GM21367 (cell line): ENCODE results near the gene CCDC13.

Experiments
- ATAC-seq: cut with Tn5 transposase; IDR thresholded peaks from one replicate; pipeline ENCODE4 v1.9.1; 2021; ENCODE audit not compliant: unreplicated experiment

Gene CCDC13

DNA sequence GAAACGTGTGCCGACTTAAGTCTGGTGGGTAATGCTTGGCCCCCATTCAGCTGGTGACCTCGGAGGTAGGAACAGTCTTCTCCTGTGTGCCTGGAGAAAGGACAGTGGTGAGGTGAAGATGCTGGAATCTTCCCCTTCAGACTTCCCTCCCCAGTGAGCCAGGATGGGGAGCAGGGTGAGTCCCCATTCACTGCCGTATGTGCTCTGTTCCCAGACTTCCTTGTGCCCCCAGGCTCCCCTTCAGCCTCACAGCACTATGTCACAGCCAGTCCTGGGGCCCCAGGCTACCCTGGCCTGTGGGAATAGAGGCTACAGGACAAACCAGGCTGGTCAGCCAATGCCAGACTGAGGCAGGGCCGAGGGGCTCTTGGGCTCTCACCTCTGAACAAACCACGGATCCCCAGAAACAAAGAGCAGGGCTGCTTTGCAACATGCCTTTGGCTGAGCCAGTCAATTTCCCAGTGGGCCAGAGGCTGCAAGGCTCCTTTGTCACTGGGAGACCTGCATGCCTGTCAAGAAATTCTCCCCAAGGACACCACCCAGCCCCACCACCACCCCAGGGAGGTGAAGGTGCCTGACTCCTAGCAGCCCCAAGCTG, 38.7 kb downstream of the CCDC13 start:
- no peak for ATAC-seq

- ATAC-seq = no peak
Measured at GRCh38 chr3:42733501-42734262, 39.4 kb downstream of the CCDC13 start.

- no peak for ATAC-seq
Measured at GRCh38 chr3:42732829-42733459, 40.1 kb downstream of the CCDC13 start.

- ATAC-seq = no peak
Measured at GRCh38 chr3:42732196-42732828, 40.7 kb downstream of the CCDC13 start.

GRCh38 chr3:42731476-42732195, 41.4 kb downstream of the CCDC13 start:
- no peak for ATAC-seq

- ATAC-seq = no peak
Measured at GRCh38 chr3:42730706-42731420, 42.2 kb downstream of the CCDC13 start.

- no peak for ATAC-seq
Measured at GRCh38 chr3:42730294-42730693, 42.8 kb downstream of the CCDC13 start.

DNA sequence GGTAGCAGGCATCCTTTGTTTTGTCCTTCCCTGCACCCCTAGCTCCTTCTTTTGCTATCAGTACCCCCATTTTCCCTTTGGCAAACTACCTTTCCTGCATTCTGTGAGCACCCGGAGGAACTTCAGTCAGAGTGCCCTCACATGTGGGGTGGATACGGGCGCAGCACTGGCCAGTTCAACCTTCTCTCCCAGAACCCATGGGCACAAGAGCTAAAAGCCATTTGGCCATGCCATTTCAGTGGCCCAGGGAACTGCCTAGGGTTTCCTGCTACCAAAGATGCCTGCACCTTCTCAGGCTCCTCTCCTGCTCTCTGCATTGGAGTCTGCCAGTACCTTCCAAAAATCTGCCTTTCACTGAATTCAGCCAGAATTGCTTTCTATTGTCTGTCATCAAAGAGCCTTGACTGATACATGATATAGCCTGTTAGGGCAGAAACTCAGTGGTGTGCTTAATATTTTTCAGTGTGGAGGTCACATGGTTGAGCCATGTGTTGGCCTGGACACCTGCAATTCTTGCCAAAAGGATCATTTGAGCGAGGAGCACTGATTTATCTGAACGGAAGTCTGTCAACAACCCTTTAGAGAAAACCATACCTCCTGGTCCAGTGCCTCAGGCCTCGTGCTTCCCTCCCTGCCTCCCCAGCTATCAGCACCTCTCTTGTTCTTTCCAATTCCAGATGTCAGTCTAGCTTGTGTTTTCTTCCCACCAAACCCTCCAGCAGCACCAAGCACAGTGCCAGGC, 43.5 kb downstream of the CCDC13 start:
- no peak for ATAC-seq

DNA sequence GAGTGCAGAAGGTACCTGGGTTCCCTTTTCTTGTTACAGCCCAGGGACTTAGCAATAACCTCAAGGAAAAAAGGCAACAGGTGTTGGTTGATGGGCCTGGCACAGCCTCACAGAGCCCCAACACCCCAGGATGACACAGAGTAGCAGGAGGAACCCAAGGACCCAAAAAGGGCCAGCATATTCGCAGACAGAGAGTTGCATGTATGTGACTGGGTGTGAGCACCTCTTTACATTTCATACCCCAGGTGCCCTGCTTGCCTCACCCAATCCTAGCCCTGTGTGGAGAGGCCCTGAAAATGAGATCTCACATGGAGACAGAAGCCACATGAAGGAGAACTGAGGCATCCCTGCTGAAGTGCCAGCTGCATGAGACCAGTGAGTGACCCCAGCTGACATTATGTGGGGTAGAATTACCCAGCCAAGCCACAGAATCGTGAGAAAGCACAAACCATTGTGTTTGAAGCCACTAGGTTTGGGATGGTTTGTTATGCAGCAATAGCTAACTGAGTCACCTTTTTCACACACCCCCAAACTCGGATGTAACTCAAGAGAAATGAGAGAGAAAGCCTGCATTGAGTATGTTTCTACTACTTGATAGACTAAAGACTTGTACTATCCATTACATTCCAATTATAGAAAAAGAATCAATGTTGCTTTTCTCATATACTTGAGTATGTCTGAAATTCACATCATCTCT, 44.2 kb downstream of the CCDC13 start:
- no peak for ATAC-seq

- no peak for ATAC-seq
Measured at GRCh38 chr3:42728056-42728455, 45.0 kb downstream of the CCDC13 start.

- ATAC-seq = no peak
Measured at GRCh38 chr3:42725454-42725853, 47.6 kb downstream of the CCDC13 start.

GRCh38 chr3:42723219-42723618, 49.8 kb downstream of the CCDC13 start:
- no peak for ATAC-seq
